Endodermal cell (in vitro differentiated cells): Measurements from ENCODE around the gene DOK1. TPM values are rescaled to one million over a fixed set of nuclear protein-coding genes. Genes with fewer than 3 reads are reported as not detected.

Experiments
- DNase-seq: peaks from one replicate; pipeline ENCODE4 v3.0.0-alpha.2; 2017
- H3K27ac ChIP-seq: 2 replicates; pipeline ENCODE4 v1.5.1; 2013; ENCODE audit warnings: mild to moderate bottlenecking, low read depth, low read length, moderate library complexity
- H3K27me3 ChIP-seq: 2 replicates; pipeline ENCODE4 v1.6.1; 2013; ENCODE audit warnings: mild to moderate bottlenecking, low read length, moderate library complexity; ENCODE audit not compliant: insufficient read depth, control insufficient read depth, poor library complexity, severe bottlenecking
- H3K36me3 ChIP-seq: 2 replicates; pipeline ENCODE4 v1.7.0; 2013; ENCODE audit warnings: mild to moderate bottlenecking, low read length, moderate library complexity; ENCODE audit not compliant: control insufficient read depth, insufficient read depth
- H3K4me1 ChIP-seq: one replicate; pipeline ENCODE4 v1.7.0; 2013; ENCODE audit warnings: low read length; ENCODE audit not compliant: control insufficient read depth, insufficient read depth
- H3K4me3 ChIP-seq: 2 replicates; pipeline ENCODE4 v1.5.1; 2013; ENCODE audit warnings: mild to moderate bottlenecking, low read length, moderate library complexity
- H3K9ac ChIP-seq: 2 replicates; pipeline ENCODE4 v1.6.1; 2013; ENCODE audit warnings: mild to moderate bottlenecking, low read length, moderate library complexity; ENCODE audit not compliant: poor library complexity, severe bottlenecking; ENCODE audit errors: extremely low read depth
- H3K9me3 ChIP-seq: 2 replicates; pipeline ENCODE4 v1.6.1; 2013; ENCODE audit warnings: mild to moderate bottlenecking, low read length, moderate library complexity; ENCODE audit not compliant: control insufficient read depth
- H3K27ac Mint-ChIP-seq: 2 replicates; pipeline ENCODE4 v1.8.0; 2020; ENCODE audit warnings: mixed read lengths
- H3K27me3 Mint-ChIP-seq: 2 replicates; pipeline ENCODE4 v1.8.0; 2021; ENCODE audit warnings: mild to moderate bottlenecking, mixed read lengths; ENCODE audit not compliant: insufficient read depth
- H3K36me3 Mint-ChIP-seq: 2 replicates; pipeline ENCODE4 v1.8.0; 2020; ENCODE audit warnings: low read depth, mixed read lengths
- H3K4me1 Mint-ChIP-seq: 2 replicates; pipeline ENCODE4 v1.8.0; 2020; ENCODE audit warnings: mixed read lengths
- H3K4me3 Mint-ChIP-seq: 2 replicates; pipeline ENCODE4 v1.8.0; 2020; ENCODE audit warnings: mild to moderate bottlenecking, moderate library complexity, mixed read lengths
- H3K9me3 Mint-ChIP-seq: 2 replicates; pipeline ENCODE4 v1.8.0; 2020; ENCODE audit warnings: mild to moderate bottlenecking, mixed read lengths
- CTCF ChIP-seq: fragments of 200-600 bp; sonication (generic); conservative IDR thresholded peaks from 2 replicates; pipeline ENCODE4 v1.5.0; 2021; ENCODE audit warnings: antibody characterized with exemption, mild to moderate bottlenecking
- WGBS, 2 experiments: methylation state at CpG; one replicate each; pipeline versions ENCODE4 v1.1.5 to v1.1.7; 2013; ENCODE audit warnings: missing lambda C conversion rate in 2 of 2, mixed read lengths in 1 of 2; ENCODE audit not compliant: insufficient coverage in 1 of 2, insufficient read length in 1 of 2; 5-methylcytosine and 5-hydroxymethylcytosine counted together
- total RNA-seq, 2 donors: library from RNA; stranded (reverse); fragmentation: NEBNext Ultra II Directional in 1 of 2; extraction: Animal tissue kit (Norgen Biotek cat#: 25700) in 1 of 2; gene quantifications; 2 replicates in 1 of 2; 3 replicates in 1 of 2; pipeline ENCODE4 v1.2.1, GENCODE V29; 2021

Gene DOK1
- total RNA-seq, 2 donors from 2014 or later, result 12.9 to 15.1 TPM

- H3K27ac Mint-ChIP-seq, result no peak overlapping the region
- no peak for TF ChIP-seq CTCF
- H3K4me1 ChIP-seq, result no peaks in the 10 kb centered on the region
- H3K4me3 ChIP-seq, result no peak overlapping the region
- H3K4me1 Mint-ChIP-seq, result peaks cover 13% of the 10 kb centered on the region
- H3K9me3 ChIP-seq, result no peaks in the 10 kb centered on the region
- H3K27ac ChIP-seq, result no peak overlapping the region
- H3K36me3 ChIP-seq, result no peaks in the 10 kb centered on the region
- no peak overlapping the region for H3K4me3 Mint-ChIP-seq
- WGBS, 2 experiments, result 84 to 93% methylated on average over 2 to 3 of the region's 3 CpGs
- H3K36me3 Mint-ChIP-seq, result no peaks in the 10 kb centered on the region
- H3K27me3 ChIP-seq, result peaks cover 39% of the 10 kb centered on the region
- peaks cover 40% of the 10 kb centered on the region for H3K27me3 Mint-ChIP-seq
- DNase-seq, result no peak
- H3K9ac ChIP-seq, result no peak overlapping the region
- no peaks in the 10 kb centered on the region for H3K9me3 Mint-ChIP-seq
Observed at GRCh38 chr2:74546004-74546403, 8.5 kb upstream of the DOK1 start.

- H3K9me3 ChIP-seq, result no peaks in the 10 kb centered on the region
- no peaks in the 10 kb centered on the region for H3K4me1 ChIP-seq
- peak overlapping the region; percentile 52 for H3K4me3 Mint-ChIP-seq
- no peaks in the 10 kb centered on the region for H3K9me3 Mint-ChIP-seq
- TF ChIP-seq CTCF, result no peak
- H3K27me3 ChIP-seq, result peaks cover 62% of the 10 kb centered on the region
- WGBS, 2 experiments, result 13 to 21% methylated on average over 14 to 26 of the region's 26 CpGs
- peaks cover 64% of the 10 kb centered on the region for H3K27me3 Mint-ChIP-seq
- no peak overlapping the region for H3K9ac ChIP-seq
- H3K36me3 ChIP-seq, result no peaks in the 10 kb centered on the region
- H3K4me3 ChIP-seq, result peak overlapping the region; percentile 73
- peaks cover 17% of the 10 kb centered on the region for H3K4me1 Mint-ChIP-seq
- no peak overlapping the region for H3K27ac Mint-ChIP-seq
- no peak for DNase-seq
- H3K36me3 Mint-ChIP-seq, result no peaks in the 10 kb centered on the region
- no peak overlapping the region for H3K27ac ChIP-seq
Observed at GRCh38 chr2:74548285-74548899, 6.1 kb upstream of the DOK1 start.

- peaks cover 66% of the 10 kb centered on the region for H3K27me3 ChIP-seq
- H3K4me3 Mint-ChIP-seq, result peak overlapping the region; percentile 52
- H3K27me3 Mint-ChIP-seq, result peaks cover 68% of the 10 kb centered on the region
Observed at GRCh38 chr2:74548900-74549826, 5.4 kb upstream of the DOK1 start.

More at GRCh38 chr2:74548900-74549826, 5.4 kb upstream of the DOK1 start:
- H3K4me1 ChIP-seq, result no peaks in the 10 kb centered on the region
- DNase-seq, result peak; percentile 92
- H3K36me3 ChIP-seq, result no peaks in the 10 kb centered on the region
- no peaks in the 10 kb centered on the region for H3K36me3 Mint-ChIP-seq
- no peak overlapping the region for H3K27ac ChIP-seq
- H3K9me3 ChIP-seq, result no peaks in the 10 kb centered on the region
- H3K4me3 ChIP-seq, result peak overlapping the region; percentile 73
- no peak overlapping the region for H3K27ac Mint-ChIP-seq
- peak overlapping the region; percentile 48 for H3K9ac ChIP-seq
- no peak for TF ChIP-seq CTCF
- H3K9me3 Mint-ChIP-seq, result no peaks in the 10 kb centered on the region
- peaks cover 19% of the 10 kb centered on the region for H3K4me1 Mint-ChIP-seq
- 4 to 18% methylated on average over 28 to 85 of the region's 85 CpGs for WGBS, 2 experiments
